GM18526 (cell line): ENCODE measurements around the gene RPRD2.

Experiments
- POLR2A ChIP-seq: IDR thresholded peaks from 3 replicates; pipeline ENCODE4 v1.6.1; 2011; ENCODE audit not compliant: insufficient read length; ENCODE audit errors: extremely low read depth

The RPRD2 gene

GRCh38 chr1:150479370-150479769, 115.4 kb downstream of the RPRD2 start:
- no peak for TF ChIP-seq POLR2A

- TF ChIP-seq POLR2A: no peak
Observed at GRCh38 chr1:150479927-150480352, 116.0 kb downstream of the RPRD2 start.

- TF ChIP-seq POLR2A: no peak
Observed at GRCh38 chr1:150484431-150484830, 120.5 kb downstream of the RPRD2 start.

GRCh38 chr1:150484861-150485260, 120.9 kb downstream of the RPRD2 start:
- TF ChIP-seq POLR2A: no peak

- peak; percentile 90 for TF ChIP-seq POLR2A
Observed at GRCh38 chr1:150486966-150487762, 123.2 kb downstream of the RPRD2 start, which contains the start of gene TARS2. Gene TARS2 (plus strand): TSS chr1:150487419. CDS start chr1:150487451, 32 bp downstream.

- no peak for TF ChIP-seq POLR2A
Observed at GRCh38 chr1:150487763-150488115, 123.8 kb downstream of the RPRD2 start.

- TF ChIP-seq POLR2A: no peak
Observed at GRCh38 chr1:150493175-150493574, 129.2 kb downstream of the RPRD2 start.

- no peak for TF ChIP-seq POLR2A
Observed at GRCh38 chr1:150498342-150498741, 134.4 kb downstream of the RPRD2 start.

- no peak for TF ChIP-seq POLR2A
Observed at GRCh38 chr1:150505431-150505830, 141.5 kb downstream of the RPRD2 start.

- TF ChIP-seq POLR2A: no peak
Observed at GRCh38 chr1:150507912-150508864, 144.2 kb downstream of the RPRD2 start, which contains the start of gene ECM1. Gene ECM1 (plus strand): TSS chr1:150508109. CDS start chr1:150508210, 101 bp downstream.

GRCh38 chr1:150508982-150509381, 145.0 kb downstream of the RPRD2 start:
- no peak for TF ChIP-seq POLR2A

GRCh38 chr1:150511551-150511950, 147.6 kb downstream of the RPRD2 start:
- TF ChIP-seq POLR2A: no peak

GRCh38 chr1:150511985-150512660, 148.2 kb downstream of the RPRD2 start:
- no peak for TF ChIP-seq POLR2A

GRCh38 chr1:150512846-150513245, 148.9 kb downstream of the RPRD2 start:
- TF ChIP-seq POLR2A: no peak

GRCh38 chr1:150513351-150513791, 149.4 kb downstream of the RPRD2 start:
- TF ChIP-seq POLR2A: no peak
